Urinary bladder (tissue), 4 donors: ENCODE results near the gene CAPN10. TPM values are rescaled to one million over a fixed set of nuclear protein-coding genes. Genes with fewer than 3 reads are reported as not detected.
A peak's percentile ranks its signal among the peaks of the same experiment; 100 is the strongest.

Experiments used
- DNase-seq: peaks from one replicate; pipeline ENCODE4 v3.0.0-alpha.2; 2015; ENCODE audit errors: extremely low spot score
- H3K27ac ChIP-seq: one replicate; pipeline ENCODE4 v1.5.1; 2013; ENCODE audit warnings: low read depth, mild to moderate bottlenecking, moderate library complexity
- H3K36me3 ChIP-seq: one replicate; pipeline ENCODE4 v1.6.1; 2013; ENCODE audit warnings: mild to moderate bottlenecking, moderate library complexity; ENCODE audit not compliant: insufficient read depth
- H3K4me1 ChIP-seq: one replicate; pipeline ENCODE4 v1.6.1; 2013; ENCODE audit warnings: mild to moderate bottlenecking, moderate library complexity; ENCODE audit not compliant: insufficient read depth
- H3K4me3 ChIP-seq: one replicate; pipeline ENCODE4 v1.5.1; 2013; ENCODE audit warnings: low read depth, low read length
- WGBS: extraction: QIAGEN DNeasy Blood & Tissue Kit; methylation state at CpG from one replicate; pipeline ENCODE4 v1.1.7; 2013; 5-methylcytosine and 5-hydroxymethylcytosine counted together
- polyA plus RNA-seq: library from polyadenylated mRNA; stranded (reverse); fragments of 200-250 nt; gene quantifications from one replicate; pipeline ENCODE4 v1.2.3, GENCODE V29; 2013
- total RNA-seq: library from RNA; depleted of rRNA; stranded (reverse); fragments of >200 nt; gene quantifications from one replicate; pipeline ENCODE4 v1.2.3, GENCODE V29; 2014
- donor health status: healthy with polysubstance abuse.
- donor health status: healthy.

The CAPN10 gene
- total and polyA plus RNA-seq, 2 donors, result 13.6 to 23.3 TPM

DNA sequence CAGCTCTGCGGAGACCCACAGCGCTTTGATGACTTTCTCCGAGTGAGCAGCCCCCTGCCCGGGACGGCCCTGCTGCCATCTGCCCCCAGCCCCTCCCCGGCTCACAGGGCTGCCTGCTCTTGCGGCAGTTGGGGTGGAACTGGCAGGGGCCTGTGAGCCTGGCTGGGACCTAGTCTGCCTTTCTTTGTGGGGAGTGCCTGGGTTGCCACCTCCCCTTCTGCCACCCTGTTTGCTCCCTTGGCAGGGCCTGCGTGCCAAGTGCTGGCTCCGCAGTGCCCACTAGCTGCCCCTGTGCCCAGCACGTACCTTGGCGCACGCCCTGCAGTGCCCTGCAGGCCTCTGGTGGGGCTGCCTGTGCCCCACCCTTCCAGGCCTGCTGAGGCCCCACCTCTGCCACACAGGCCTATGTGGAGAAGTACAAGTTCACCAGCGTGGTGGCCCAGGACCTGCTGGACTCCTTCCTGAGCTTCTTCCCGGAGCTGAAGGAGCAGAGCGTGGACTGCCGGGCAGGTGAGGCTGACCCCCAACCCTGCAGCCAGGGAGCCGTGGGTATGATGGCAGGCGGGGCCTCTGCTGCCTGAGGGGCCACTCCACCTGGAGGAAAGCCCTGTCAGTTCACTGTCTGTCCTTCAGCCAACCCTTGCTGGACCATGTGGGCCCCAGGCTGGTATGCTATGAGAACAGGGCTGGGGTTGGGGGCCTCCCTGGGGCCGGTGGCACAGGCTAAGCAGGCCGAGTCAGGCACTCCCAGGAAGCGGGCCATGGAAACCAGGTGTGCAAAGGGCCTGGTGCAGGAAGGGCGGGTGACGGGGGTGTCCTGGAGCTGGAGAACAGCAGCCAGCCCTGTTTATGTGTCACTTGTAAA is 11.2 kb upstream of the CAPN10 start:
- H3K27ac ChIP-seq, result no peak overlapping the region
- H3K4me3 ChIP-seq, result no peak overlapping the region
- WGBS, result 85% methylated on average over 23 of the region's 23 CpGs
- peaks cover 3% of the 10 kb centered on the region for H3K36me3 ChIP-seq
- no peak for DNase-seq
- H3K4me1 ChIP-seq, result no peaks in the 10 kb centered on the region

DNA sequence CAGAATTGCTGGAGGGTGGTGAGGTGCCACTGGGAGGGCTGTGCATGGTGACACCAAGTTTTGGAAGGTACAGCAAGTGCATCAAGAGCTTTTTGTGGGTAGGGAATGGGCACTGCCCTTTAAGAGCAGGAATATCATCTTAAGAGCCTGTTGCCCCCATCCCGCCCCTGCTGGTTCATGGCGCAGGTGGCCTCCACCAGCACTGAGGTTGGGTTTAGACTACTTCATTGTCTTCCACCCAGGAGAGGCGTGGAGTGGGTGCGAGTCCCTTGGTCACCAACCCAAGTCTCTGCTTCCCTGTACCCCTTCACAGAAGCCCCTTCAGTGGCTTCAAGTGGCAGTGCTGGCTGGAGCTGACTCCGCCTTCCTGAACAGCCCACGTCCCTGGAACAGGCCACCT is 10.5 kb upstream of the CAPN10 start:
- no peak overlapping the region for H3K27ac ChIP-seq
- no peak for DNase-seq
- no peaks in the 10 kb centered on the region for H3K4me1 ChIP-seq
- 88% methylated on average over 6 of the region's 6 CpGs for WGBS
- no peak overlapping the region for H3K4me3 ChIP-seq
- H3K36me3 ChIP-seq, result peaks cover 3% of the 10 kb centered on the region

DNA sequence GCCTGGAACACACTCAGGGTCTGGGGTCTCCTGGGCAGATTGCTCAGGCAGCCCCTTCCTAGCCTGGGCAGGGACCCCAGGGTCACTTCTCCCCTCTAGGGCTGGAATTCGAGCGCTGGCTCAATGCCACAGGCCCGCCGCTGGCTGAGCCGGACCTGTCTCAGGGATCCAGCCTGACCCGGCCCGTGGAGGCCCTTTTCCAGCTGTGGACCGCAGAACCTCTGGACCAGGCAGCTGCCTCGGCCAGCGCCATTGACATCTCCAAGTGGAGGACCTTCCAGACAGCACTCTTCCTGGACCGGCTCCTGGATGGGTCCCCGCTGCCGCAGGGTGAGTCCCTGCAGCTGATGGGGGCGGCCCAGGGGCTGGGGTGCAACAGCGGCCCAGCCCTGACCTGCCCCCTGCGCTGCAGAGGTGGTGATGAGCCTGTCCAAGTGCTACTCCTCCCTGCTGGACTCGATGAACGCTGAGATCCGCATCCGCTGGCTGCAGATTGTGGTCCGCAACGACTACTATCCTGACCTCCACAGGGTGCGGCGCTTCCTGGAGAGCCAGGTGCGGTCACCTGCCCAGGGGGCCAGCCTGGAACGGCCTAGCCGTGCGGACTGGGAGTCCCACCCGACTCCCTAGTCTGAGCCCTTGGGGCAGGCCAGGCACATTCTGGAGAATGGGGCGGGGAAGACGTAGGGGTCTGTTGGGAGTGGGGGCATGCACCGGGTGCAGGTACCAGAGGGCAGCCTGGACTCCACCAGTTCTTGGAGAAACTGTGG is 9.9 kb upstream of the CAPN10 start:
- no peak overlapping the region for H3K27ac ChIP-seq
- no peaks in the 10 kb centered on the region for H3K4me1 ChIP-seq
- no peak overlapping the region for H3K4me3 ChIP-seq
- 92% methylated on average over 32 of the region's 32 CpGs for WGBS
- DNase-seq, result no peak
- peaks cover 3% of the 10 kb centered on the region for H3K36me3 ChIP-seq

DNA sequence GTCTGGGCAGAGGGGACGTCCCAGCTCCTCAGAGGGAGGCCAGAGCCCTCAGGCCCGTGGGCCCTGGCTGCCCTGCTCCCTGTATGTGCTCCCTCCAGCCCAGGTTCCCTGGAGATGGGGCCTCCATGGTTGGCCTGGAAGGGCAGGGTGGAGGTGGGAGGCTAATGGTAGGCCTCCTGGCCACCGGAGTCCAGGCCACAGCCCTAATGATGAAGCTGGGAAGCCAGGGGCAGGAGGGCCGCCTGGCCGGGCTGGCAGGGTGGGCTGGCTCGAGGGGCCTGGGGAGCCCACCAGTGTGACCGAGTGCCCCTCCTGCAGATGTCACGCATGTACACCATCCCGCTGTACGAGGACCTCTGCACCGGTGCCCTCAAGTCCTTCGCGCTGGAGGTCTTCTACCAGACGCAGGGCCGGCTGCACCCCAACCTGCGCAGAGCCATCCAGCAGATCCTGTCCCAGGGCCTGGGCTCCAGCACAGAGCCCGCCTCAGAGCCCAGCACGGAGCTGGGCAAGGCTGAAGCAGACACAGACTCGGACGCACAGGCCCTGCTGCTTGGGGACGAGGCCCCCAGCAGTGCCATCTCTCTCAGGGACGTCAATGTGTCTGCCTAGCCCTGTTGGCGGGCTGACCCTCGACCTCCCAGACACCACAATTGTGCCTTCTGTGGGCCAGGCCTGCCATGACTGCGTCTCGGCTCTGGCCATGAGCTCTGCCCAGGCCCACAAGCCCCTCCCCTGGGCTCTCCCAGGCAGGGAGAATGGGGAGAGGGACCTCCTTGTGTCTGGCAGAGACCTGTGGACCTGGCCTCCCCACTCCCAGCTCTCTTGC is 9.0 kb upstream of the CAPN10 start:
- DNase-seq, result no peak
- Histone ChIP-seq H3K4me1 (no peaks in the 10 kb centered on the region), H3K27ac (no peak overlapping the region), H3K36me3 (peaks cover 3% of the 10 kb centered on the region), H3K4me3 (no peak overlapping the region)
- WGBS, result 87% methylated on average over 26 of the region's 26 CpGs

DNA sequence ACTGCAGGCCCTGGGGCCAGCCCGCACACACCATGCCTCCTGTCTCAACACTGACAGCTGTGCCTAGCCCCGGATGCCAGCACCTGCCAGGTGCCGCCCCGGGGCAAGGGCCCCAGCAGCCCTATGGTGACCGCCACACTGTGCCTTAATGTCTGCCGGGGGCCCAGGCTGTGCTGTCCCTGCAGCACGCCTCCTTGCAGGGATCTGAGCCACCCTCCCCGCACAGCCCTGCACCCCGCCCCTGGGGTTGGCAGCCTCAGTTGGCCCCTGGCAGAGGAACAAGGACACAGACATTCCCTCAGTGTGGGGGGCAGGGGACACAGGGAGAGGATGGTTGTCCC is 8.5 kb upstream of the CAPN10 start:
- Histone ChIP-seq H3K36me3 (peaks cover 3% of the 10 kb centered on the region), H3K27ac (no peak overlapping the region), H3K4me3 (no peak overlapping the region), H3K4me1 (no peaks in the 10 kb centered on the region)
- no peak for DNase-seq
- WGBS, result 86% methylated on average over 9 of the region's 9 CpGs

DNA sequence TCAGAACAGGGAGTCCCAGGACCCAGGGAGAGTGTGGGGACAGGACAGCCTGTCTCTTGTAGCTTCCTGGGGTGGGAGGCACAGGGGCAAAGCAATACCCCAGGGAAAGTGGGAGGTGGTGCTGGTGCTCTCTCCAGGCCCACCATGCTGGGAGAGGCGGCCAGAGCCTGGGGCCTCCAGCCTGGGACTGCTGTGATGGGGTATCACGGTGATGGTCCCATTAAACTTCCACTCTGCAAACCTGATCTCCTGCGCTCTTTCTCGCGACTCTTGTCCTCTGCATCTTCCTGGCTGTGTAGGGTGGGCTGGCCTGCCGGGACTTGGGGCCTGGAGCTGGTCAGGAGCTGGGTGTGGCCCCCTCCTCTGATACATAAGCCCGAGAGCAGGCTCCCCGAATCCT is 8.0 kb upstream of the CAPN10 start:
- no peak for DNase-seq
- no peaks in the 10 kb centered on the region for H3K4me1 ChIP-seq
- no peak overlapping the region for H3K27ac ChIP-seq
- peaks cover 3% of the 10 kb centered on the region for H3K36me3 ChIP-seq
- no peak overlapping the region for H3K4me3 ChIP-seq
- WGBS, result 86% methylated on average over 8 of the region's 8 CpGs

DNA sequence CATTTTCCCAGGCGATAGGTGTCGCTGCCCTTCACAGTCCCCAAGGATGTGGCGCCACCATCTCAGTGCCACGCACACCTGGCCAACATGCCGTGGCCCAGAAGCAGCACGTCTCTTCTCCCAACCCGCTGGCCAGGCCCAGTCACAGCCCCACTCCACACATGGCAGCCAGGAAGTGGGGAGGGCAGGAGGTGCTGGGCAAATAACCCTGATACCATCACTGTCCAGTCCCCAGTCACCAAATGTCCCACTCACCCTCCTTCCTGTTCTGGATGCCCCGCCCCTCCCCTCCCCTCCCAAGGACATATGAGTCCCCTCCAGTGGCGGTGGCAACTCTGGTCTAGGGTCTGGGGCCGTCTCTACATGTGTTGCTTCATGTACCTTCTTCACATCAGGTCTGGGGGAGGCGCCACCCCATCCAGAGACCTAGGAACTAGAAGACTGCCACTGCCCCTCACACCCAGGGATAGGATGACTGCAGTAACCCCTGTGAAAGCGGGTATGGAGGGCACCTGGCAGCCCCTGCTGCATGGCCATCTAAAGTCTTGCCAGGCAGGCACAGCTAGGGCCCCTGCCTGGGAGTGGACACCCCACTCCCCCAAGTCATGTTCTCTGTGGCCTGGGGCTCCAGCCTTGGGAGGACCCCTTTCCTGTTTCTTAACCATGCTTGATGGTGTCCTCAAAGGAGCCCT is 7.3 kb upstream of the CAPN10 start:
- peaks cover 3% of the 10 kb centered on the region for H3K36me3 ChIP-seq
- 89% methylated on average over 12 of the region's 12 CpGs for WGBS
- H3K27ac ChIP-seq, result no peak overlapping the region
- no peak for DNase-seq
- no peak overlapping the region for H3K4me3 ChIP-seq
- H3K4me1 ChIP-seq, result no peaks in the 10 kb centered on the region

DNA sequence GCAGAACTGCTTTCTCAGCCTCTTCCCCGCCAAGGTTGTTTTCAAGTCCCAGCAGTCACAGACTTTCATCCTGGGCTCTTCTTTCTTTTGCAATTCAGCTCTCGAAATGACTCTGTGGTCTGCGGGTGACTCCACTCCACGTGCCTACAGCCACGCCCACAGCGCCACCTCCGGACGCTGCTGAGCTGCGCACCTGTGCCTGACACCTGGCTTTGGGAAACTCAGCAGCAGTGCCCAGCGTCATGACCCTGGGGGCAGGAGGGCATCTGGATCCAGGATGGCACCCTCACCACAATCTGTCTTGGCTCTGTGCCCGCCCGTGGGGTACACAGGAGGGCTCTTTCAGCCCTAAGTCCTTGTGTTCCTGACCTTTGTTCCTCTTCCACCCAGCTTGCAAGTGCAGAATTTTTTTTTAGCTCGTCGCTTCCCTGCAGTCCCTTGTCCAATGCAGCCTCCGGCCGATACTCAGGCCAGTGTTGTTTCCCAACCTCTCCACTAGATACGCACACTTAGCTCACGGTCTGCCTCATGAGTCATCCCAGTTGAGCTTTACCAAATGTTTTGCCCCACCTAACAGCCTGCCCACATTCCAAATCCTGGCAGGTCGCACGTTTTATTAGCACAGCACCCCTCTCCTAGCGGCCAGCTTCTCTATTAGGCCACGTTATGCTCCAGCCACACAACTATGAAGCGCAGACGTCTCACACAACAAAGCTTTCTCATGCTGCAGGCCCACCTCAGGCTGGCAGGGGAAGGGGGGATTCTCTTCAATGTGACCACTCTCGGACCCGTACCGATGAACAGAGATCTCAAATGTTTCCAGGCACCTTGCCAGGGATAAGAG is 6.5 kb upstream of the CAPN10 start:
- no peak for DNase-seq
- no peak overlapping the region for H3K4me3 ChIP-seq
- H3K4me1 ChIP-seq, result no peaks in the 10 kb centered on the region
- 56% methylated on average over 27 of the region's 27 CpGs for WGBS
- peak overlapping the region; percentile 54 for H3K27ac ChIP-seq
- no peaks in the 10 kb centered on the region for H3K36me3 ChIP-seq

DNA sequence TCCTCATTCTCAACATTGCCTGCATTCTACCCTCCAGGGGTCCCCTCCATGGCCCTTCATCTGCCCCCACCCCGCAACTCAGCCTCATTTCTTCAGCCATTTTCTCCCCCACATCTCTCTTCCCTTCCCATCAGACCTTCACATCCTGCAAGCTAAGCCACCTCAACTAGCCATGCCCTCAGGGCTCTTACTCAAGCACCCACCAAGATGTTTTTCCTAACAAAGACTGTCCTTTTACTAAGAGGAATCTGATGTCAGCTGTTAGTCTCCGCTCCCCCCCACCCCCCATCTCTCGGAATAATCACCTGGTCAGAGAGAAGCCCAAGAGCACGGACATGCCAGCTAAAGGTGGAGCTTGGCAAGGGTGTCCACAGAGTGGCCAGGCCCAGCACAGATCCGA is 4.7 kb upstream of the CAPN10 start:
- Histone ChIP-seq H3K27ac (no peak overlapping the region), H3K4me3 (no peak overlapping the region), H3K36me3 (no peaks in the 10 kb centered on the region), H3K4me1 (no peaks in the 10 kb centered on the region)
- DNase-seq, result no peak
- WGBS, result 94% methylated on average over 5 of the region's 5 CpGs

DNA sequence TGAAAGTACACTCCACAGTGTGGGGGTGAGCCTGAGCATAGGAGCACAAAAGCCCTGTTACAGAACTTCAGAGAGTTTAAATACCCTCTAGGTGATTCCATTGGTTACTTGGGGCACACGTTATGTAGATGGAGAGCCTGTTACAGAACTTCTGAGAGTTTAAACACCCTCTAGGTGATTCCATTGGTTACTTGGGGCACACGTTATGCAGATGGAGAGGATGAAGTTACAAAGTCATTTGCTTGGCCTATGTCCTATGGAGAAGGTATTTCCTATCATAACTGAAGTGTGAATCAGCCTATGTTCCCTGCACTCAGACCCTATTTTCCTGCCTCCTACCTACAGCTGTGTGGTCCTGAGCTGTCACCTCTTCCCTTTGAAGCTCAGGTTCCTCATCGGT is 3.8 kb upstream of the CAPN10 start:
- Histone ChIP-seq H3K4me1 (no peaks in the 10 kb centered on the region), H3K27ac (no peak overlapping the region), H3K36me3 (no peaks in the 10 kb centered on the region), H3K4me3 (no peak overlapping the region)
- WGBS, result 81% methylated on average over 3 of the region's 3 CpGs
- DNase-seq, result no peak

DNA sequence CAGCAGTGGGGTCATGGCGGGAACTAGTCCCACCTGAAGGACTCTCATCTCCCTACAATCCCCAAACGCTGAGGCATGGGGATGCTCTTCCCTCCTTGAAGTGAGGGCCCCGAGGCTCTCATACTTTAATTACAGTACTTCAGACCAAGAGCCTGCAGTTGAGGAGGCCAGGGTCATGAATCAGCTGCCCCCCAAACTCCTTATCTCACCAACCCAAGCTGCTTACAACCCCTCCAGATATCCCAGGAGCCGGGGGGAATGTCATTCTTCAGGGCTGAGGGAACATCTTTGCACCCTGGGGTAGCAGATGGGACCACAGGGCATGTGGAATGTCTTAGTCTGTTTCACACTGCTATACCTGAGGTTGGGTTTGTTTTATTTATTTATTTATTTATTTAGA is 2.8 kb upstream of the CAPN10 start:
- no peak for DNase-seq
- H3K4me1 ChIP-seq, result no peaks in the 10 kb centered on the region
- no peak overlapping the region for H3K27ac ChIP-seq
- H3K4me3 ChIP-seq, result no peak overlapping the region
- 87% methylated on average over 4 of the region's 4 CpGs for WGBS
- H3K36me3 ChIP-seq, result no peaks in the 10 kb centered on the region

DNA sequence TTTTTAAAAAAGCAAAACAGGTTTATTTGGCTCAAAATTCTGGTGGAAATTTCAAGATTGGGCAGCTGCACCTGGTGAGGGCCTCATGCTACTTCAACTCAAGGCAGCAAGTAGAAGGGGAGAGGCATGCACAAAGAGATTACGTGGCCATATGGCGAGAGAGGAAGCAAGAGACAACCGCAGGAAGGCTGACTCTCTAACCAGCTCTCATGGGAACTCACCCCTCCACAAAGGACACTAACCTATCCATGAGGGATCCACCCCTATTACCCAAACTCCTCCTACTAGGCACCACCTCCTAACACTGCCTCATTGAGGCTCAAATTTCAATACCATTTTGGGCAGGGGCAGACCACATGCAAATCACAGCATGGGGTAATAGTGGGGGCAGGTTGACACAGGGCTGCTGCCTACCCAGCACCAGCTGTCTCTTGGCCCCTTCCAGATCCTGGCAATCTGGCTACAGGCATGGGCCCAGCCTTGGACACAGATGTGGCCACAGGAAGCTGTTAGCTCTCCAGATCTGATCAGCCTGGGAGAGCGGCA is 2.0 kb upstream of the CAPN10 start:
- WGBS, result 80% methylated on average over 4 of the region's 4 CpGs
- Histone ChIP-seq H3K4me3 (no peak overlapping the region), H3K27ac (no peak overlapping the region), H3K4me1 (no peaks in the 10 kb centered on the region), H3K36me3 (no peaks in the 10 kb centered on the region)
- no peak for DNase-seq
